Stimulated activated CD8-positive, alpha-beta memory T cell treated with anti-CD3 and anti-CD28 coated beads, Interleukin-2, amount 100 ng/mL, for 48 hours (primary cell): ENCODE results near the gene SAMHD1.
A peak's percentile ranks its signal among the peaks of the same experiment; 100 is the strongest.
"Not testable (repeated sequence)": the region's sequence is repeated elsewhere in the genome, so short reads cannot be mapped to it uniquely, and the experiment has no call there.

Source experiments
- DNase-seq, 2 donors: peaks; one replicate each; pipeline ENCODE4 v3.0.0-alpha.2; 2020; ENCODE audit warnings: low read depth in 2 of 2

Gene SAMHD1

DNA sequence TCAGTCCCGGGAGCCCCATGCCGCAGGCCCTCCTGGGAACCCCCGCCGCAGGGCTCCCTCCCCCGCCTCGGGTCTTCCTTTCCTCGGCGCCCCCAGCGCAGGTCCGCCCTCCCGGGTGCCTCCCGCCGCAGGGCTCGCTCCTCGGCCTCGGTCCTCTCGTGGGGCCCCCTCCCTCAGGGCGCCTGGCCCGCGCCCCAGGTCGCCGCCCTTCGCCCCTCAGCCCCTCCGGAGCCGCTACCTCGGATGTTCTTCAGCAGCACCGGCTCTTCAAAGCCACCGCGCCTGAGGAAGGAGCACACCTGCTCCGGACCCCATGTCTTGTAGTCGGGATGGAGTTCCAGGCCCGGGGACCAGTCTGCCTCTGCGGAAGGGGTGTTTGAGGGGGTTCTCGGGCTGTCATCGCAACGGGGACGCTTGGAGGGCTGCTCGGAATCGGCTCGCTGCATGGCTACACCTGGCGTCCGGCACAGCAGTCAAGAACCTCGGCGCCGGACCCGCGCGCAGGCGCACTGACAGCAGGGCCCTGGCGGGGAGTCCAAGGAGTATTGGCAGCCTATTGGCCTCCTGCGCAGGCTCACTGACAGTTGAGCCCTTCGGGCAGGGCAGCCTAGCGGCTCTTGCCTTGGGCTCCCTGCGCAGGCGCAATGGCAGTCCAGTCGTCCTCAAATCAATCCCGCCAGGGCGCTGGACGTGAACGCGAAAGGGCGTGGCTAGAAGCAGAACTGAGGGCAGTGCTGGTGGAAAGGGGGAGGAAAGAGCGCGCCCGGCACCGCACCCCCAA is at the start of gene SAMHD1:
Gene SAMHD1, minus strand, starts transcription at position 511 of the 781 bp plus-strand sequence. Its CDS starts 65 bp downstream, at position 446.
- peak; percentile 89 to 92 for DNase-seq

DNA sequence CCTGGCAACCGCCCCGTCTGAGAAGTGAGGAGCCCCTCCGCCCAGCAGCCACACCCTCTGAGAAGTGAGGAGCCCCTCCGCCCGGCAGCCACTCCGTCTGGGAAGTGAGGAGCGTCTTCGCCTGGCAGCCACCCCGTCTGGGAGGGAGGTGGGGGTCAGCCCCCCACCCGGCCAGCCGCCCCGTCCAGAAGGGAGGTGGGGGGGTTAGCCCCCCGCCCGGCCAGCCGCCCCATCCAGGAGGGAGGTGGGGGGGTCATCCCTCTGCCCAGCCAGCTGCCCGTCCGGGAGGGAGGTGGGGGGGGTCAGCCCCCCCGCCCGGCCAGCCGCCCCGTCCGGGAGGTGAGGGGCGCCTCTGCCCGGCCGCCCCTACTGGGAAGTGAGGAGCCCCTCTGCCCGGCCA is 48.7 kb upstream of the SAMHD1 start:
- DNase-seq, result not testable (repeated sequence)

DNA sequence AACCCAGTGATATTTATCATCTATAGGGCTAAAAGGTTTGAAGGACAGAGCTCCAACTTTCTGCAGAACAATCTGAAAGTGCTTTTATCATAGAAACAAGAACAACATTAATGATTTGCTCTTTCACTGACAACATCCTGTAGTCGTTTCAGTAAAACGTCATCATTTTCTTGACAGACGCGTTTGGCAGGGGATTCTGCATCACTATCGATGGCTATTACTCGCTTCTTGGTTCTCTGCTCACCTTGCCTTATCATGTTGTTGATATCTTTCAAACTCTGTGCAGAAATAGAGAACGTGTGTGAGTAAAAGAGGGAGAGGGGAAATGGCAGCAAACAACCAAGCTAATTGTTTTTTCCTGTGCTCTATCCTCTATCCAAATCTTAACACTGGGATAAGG is 47.1 kb upstream of the SAMHD1 start:
- DNase-seq, result no peak

DNA sequence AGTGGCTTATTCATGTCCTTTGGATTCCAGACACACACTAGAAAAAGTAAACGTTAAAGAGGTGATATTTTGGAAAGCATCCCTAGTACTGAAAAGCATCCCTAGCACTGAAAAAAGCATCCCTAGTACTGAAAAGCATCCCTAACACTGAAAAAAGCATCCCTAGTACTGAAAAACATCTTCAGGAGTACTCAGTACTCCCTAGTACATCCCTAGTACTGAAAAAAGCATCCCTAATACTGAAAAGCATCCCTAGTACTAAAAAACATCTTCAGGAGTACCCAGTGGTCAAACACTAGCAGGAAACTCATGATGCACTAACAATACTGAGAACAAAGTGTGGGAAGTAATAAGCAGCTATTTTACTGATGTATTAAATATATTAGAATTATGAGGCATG is 45.6 kb upstream of the SAMHD1 start:
- DNase-seq, result no peak

DNA sequence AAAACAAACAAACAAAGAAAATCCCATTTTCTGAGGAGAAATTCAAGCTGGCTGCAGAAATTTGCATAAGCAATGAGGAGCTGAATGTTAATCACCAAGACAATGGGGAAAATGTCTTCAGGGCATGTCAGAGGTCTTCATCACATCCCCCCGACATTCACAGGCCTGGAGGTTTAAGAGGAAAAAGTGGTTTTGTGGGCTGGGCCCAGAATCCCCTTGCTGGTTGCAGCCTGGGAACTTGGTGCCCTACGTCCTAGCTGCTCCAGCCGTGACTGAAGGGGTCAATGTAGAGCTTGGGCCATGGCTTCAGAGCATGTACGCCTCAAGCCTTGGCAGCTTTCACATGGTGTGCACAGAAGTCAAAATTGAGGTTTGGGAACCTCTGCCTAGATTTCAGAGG is 42.7 kb upstream of the SAMHD1 start:
- not testable (repeated sequence) for DNase-seq

DNA sequence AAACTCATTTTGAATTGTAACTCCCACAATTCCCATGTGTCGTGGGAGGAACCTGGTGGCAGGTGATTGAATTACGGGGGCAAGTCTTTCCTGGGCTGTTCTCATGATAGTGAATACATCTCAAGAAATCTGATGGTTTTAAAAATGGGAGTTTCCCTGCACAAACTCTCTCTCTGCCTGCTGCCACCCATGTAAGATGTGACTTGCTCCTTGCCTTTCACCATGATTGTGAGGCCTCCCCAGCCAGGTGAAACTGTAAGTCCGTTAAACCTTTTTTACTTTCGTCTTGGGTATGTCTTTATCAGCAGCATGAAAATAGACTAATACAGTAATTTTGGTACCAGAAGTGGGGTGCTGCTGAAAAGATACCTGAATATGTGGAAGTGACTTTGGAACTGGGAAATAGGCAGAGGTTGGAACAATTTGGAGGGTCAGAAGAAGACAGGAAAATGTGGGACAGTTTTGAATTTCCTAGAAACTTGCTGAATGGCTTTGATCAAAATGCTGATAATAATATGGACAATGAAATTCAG is 41.4 kb upstream of the SAMHD1 start:
- DNase-seq, result no peak

DNA sequence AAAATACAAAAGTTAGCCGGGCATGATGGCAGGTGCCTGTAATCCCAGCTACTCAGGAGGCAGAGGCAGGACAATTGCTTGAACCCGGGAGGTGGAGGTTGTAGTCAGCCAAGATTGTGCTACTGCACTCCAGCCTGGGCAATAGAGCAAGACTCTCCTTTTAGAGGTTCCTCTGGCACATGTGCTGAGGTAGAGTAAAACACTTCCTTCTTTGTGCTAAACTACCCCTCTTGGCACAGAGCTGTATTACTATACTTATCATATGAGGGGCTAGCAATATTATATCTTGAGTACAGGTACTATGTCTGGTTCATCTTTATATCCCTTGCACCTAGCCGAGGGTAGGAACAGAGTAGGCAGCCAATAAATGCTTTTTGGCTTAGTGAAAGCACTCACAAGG is 40.2 kb upstream of the SAMHD1 start:
- no peak for DNase-seq

DNA sequence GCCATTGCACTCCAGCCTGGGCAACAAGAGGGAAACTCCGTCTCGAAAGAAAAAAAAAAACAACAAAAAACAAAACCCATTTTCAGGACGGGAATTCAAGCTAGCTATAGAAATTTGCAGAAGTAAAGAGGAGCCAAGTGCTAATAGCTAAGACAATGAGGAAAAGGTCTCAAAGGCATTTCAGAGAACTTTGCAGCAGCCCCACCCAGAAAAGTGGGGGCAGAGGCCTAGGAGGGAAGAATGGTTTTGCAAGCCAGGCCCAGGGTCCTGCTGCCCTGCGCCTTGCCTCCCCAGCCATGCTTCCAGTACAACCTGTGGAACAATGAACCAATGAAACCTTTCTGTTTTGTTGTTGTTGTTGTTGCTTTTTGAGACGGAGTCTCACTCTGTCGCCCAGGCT is 38.3 kb upstream of the SAMHD1 start:
- DNase-seq, result no peak

DNA sequence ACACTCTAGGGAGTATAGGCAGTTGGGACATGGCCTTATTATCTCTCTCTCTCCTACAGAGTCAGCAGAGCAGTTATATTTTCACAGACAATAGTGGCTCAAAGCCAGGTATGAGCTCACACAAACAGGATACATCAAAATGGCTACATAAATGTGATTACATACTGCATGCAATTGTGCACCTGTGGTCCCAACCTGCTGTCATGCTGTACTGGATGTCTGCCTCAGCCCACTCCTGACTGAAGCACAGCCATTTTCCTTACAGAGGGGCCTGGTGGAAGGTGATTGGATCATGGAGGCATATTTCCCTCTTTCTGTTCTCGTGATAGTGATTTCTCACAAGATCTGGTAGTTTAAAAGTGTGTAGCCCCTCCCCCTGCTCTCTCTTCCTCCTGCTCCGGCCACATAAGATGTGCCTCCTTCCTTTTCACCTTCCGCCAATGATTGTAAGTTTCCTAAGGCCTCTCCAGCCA is 37.0 kb upstream of the SAMHD1 start:
- no peak for DNase-seq

DNA sequence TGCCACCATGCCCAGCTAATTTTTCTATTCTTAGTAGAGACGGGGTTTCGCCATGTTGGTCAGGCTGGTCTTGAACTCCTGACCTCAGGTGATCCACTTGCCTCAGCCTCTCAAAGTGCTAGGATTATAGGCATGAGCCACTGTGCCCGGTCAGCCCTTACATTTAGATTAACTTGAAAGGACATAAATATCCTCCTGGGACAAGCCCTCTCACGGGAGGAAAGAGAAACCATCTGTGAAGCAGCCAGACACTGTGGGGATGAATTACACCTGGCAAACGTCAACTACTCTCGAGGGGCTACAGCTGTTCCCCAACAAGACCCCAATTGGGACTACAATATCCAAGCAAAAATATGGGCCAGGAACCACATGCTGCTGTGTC is 32.7 kb upstream of the SAMHD1 start:
- no peak for DNase-seq

DNA sequence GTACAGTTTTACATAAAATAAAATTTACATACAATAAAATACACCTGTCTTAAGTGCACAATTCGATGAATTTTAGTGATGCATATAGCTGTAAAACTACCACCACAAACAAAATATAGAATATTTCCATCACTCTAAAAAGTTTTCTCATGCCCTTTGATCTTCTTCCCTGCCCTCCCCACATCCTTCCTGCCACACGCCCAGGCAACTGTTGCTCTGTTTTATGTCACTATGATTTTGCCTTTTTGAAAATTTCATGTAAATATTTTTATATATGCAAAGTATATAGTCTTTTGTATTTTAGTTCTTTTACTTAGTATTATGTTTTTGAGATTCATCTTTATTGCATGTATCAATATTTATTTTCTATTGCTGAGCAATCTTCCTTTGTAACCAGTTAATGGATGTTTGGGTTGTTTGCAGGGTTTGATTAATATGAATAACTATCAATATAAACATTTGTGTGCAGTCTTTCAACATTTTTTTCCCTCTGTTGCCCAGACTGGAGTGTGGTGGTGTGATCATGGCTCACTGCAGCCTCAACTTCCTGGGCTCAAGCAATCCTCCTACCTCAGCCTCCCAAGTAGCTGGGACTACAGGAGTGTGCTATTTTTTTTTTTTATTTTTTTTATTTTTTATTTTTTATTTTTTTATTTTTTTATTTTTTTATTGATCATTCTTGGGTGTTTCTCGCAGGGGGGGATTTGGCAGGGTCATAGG is 23.8 kb upstream of the SAMHD1 start:
- DNase-seq, result peak in 1 of 2 donors; percentile 15

DNA sequence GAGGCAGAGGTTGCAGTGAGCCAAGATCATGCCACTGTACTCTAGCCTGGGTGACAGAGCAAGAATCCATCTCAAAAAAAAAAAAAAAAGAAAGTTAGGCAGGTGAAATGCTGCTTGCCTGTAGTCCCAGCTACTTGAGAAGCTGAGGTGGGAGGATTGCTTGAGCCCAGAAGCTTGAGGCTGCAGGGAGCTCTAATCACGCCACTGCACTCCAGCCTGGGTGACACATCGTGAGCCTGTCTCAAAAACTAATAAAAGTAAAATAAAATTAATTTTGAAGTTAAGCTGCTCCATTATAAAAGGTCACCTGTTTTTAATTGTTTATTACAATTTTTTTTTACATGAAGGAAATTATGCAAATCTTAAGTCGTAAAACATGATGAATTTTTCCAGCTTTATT is 23.2 kb upstream of the SAMHD1 start:
- DNase-seq, result no peak

DNA sequence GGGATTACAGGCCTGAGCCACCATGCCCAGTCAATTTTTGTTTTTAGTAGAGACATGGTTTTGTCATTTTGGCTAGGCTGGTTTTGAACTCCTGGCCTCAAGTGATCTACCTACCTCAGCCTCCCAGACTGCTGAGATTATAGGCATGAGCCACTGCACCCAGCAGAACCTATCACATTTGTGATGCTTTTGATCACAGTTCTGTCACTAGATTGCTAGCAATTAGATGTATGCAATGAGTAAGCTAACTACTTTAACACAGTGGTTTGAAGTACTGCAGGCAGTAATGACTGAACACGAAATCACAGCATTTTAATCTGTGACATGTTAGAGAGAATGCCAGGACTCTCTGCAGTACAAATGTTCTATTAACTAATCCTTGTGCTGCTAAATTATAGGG is 19.6 kb upstream of the SAMHD1 start:
- DNase-seq, result no peak

DNA sequence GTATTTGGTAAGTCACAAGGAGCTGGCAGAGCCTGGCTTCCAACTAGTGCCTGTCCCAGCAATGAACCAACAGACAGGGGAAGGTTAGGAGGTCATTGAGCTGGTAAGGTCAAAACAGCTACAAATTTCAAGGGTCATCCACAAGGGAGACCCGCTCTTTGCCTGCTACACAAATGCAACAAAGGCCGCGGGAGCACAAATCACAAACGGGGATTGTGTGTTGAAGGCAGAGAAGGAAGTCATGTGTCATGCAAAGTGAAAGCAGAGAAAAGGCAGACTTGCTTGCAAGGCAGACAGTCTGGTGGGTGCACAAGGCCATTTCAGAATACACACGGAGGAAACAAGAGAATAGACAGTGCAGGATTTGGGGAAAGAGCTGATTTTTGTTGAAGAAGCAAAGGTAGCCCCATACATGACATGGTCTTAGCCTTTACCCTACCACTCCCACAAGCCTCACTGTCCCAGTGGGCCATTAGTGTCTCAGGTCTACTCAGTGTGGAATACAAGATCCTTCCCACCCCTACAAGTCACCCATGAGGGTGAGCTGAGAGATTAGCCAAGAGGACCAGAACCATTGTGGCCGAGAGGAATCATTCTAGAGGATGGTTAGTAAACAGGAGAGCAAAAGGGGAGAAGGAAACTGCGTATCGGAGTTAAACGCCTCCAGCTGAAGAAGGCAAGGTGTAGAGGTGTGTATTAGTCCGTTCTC is 18.1 kb upstream of the SAMHD1 start:
- no peak for DNase-seq

DNA sequence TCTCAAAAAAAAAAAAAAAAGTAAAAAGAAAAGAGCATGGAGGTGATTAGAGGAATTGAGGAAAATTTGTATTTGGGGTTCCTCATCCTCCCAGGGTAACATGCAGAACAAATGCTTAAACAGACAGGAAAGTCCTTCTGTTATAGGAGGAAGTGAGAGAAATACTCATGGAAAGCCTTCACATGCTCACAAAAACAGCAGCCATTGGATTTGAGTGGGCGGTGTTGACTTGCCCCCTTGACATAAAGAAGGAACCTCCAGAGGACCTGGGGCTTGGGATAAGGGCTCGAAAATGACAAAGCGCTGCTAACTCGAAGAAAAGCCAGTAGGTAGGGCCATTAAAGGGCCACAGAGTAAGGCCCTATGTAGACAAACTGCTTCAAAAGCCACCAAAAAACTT is 17.5 kb upstream of the SAMHD1 start:
- DNase-seq, result no peak

DNA sequence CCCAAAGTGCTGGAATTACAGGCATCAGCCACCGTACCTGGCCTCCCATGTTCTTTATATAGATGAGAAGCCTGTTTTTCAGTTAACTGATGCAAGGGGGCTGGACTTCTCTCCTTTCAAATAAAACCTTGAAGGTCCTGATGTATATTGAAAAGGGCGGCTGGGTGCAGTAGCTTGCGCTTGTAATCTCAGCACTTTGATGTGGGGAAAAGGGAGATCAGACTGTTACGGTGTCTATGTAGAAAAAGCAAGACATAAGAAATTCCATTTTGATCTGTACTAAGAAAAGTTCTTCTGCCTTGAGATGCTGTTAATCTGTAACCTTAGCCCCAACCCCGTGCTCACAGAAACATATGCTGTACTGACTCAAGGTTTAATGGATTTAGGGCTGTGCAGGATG is 16.1 kb upstream of the SAMHD1 start:
- no peak for DNase-seq

DNA sequence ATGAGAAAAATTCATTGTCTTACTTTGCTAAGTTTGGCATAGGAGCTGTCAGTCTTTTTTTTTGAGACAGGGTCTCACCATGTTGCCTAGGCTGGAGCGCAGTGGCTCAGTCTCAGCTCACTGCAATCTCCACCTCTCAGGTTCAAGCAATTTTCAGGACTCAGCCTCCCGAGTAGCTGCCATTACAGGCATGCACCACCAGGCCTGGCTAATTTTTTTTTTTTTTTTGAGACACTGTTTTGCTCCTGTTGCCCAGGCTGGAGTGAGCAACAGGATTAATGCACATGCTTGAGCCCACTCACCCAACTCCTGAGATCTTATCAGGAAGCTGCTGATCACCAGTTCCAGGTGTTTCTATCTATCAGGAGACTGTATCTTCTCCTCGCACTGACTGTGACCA is 15.5 kb upstream of the SAMHD1 start:
- not testable (repeated sequence) for DNase-seq

DNA sequence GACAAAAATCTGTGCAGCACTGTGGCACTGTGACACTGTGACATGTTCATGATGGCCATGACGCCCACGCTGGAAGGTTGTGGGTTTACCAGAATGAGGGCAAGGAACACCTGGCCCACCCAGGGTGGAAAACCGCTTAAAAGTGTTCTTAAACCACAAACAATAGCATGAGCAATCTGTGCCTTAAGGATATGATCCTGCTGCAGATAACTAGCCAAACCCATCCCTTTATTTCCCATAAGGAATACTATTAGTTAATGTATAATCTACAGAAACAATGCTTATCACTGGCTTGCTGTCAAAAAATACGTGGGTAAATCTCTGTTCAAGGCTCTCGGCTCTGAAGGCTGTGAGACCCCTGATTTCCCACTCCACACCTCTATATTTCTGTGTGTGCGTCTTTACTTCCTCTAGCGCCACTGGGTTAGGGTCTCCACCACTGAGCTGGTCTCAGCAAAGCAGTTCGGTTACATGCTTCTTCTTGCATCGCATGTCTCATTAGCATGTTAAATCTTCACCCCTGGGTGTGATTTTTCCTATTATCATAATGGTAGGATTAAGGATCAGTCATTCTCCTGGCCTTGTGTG is 10.9 kb upstream of the SAMHD1 start:
- DNase-seq, result not testable (repeated sequence)

DNA sequence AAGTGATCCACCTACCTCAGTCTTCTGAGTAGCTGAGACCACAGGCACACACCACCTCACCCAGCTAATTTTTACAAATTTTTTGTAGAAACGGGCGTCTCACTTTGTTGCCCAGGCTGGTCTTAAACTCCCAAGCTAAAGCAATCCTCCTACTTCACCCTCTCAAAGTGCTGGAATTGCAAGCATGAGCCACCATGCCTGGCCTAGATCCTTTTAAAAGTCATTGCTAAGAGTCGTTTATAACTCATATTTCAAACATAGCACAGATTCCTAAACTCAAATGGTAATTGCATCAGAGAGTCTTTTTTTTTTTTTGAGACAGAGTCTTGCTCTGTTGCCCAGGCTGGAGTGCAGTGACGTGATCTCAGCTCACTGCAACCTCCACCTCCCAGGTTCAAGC is 7.7 kb upstream of the SAMHD1 start:
- DNase-seq, result no peak

DNA sequence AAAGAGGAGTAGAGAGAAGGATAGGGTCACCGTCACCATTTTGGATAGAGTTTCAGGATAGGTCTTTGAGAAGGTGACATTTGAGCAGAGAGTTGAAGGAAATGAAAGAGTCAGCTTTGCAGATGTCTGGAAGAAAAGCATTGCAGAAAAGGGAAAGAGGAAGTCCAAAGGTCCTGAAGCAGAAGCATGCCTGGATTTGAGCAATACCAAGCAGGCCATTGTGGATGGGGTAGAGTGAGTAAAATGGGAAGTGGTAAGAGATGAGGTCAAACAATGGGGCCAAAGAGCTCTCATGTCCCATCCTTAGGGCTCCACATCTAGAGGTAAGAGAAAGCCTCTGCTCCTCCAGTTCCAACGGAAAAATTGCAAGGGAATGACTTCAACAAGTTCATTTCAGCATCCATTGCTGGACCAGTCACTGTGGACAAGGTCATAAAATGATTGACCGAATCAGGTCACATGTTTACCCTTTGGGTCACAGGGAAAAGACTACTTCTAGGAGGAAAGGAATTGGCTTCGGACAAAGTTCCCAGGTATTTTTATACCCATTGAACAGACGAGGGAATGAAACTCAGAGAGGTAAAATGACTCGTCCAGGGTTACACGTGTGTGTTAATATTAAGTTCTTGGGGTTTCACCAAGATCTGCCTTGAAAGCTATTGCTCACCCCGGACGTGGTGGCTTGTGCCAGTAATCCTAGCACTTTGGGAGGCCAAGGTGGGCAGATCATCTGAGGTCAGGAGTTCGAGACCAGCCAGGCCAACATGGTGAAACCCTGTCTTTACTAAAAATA is 6.6 kb upstream of the SAMHD1 start:
- DNase-seq, result no peak

DNA sequence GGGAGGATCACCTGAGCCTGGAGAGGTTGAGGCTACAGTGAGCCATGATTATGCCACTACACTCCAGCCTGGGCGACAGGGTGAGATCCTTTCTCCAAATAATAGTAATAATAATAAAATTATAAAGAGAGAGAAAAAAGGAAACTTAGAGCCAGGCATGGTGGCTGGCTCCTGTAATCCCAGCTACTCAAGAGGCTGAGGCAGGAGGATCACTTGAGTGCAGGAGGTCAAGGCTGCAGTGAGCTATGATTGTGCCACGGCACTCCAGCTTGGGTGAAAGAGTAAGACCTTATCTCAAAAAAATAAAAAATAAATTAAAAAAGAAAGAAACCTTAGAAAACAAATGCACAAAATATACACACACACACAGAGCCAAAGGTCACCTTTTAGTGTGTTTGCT is 5.2 kb upstream of the SAMHD1 start:
- DNase-seq, result no peak
